Astrocyte (in vitro differentiated cells and primary cell): Measurements from ENCODE around the gene GTF2H3. TPM values are rescaled to one million over a fixed set of nuclear protein-coding genes. Genes with fewer than 3 reads are reported as not detected.

ENCODE experiments used
- DNase-seq: peaks from one replicate; pipeline ENCODE4 v3.0.0-alpha.2; 2010; ENCODE audit warnings: low read depth
- FAIRE-seq: peaks from 2 replicates; lab custom pipeline; 2011; peaks lifted over from hg19 to GRCh38; lab: Jason Lieb, UNC
- H2AFZ ChIP-seq: 2 replicates; pipeline ENCODE4 v1.6.0; 2012; ENCODE audit warnings: low read depth, low read length, inconsistent platforms
- H3K27ac ChIP-seq: 2 replicates; pipeline ENCODE4 v1.5.1; 2011; ENCODE audit warnings: low read depth, low read length, inconsistent platforms
- H3K27me3 ChIP-seq: 2 replicates; pipeline ENCODE4 v1.6.0; 2011; ENCODE audit warnings: low read length, inconsistent platforms; ENCODE audit not compliant: insufficient read depth
- H3K36me3 ChIP-seq: 2 replicates; pipeline ENCODE4 v1.5.1; 2011; ENCODE audit warnings: low read length, inconsistent platforms; ENCODE audit not compliant: insufficient read depth
- H3K4me1 ChIP-seq: 2 replicates; pipeline ENCODE4 v1.5.1; 2011; ENCODE audit warnings: low read length, inconsistent platforms; ENCODE audit not compliant: insufficient read depth
- H3K4me2 ChIP-seq: 2 replicates; pipeline ENCODE4 v1.6.0; 2012; ENCODE audit warnings: low read length, inconsistent platforms
- H3K4me3 ChIP-seq: 2 replicates; pipeline ENCODE4 v1.5.1; 2011; ENCODE audit warnings: low read depth, mild to moderate bottlenecking, low read length, inconsistent platforms; ENCODE audit not compliant: insufficient read depth
- H3K79me2 ChIP-seq: 2 replicates; pipeline ENCODE4 v1.6.0; 2012; ENCODE audit warnings: mild to moderate bottlenecking, low read length, inconsistent platforms; ENCODE audit not compliant: insufficient read depth
- H3K9ac ChIP-seq: 2 replicates; pipeline ENCODE4 v1.6.0; 2012; ENCODE audit warnings: mild to moderate bottlenecking, low read length, inconsistent platforms
- H3K9me3 ChIP-seq: 2 replicates; pipeline ENCODE4 v1.5.1; 2012; ENCODE audit warnings: low read depth, mild to moderate bottlenecking, low read length, inconsistent platforms; ENCODE audit not compliant: insufficient read depth
- H4K20me1 ChIP-seq: 2 replicates; pipeline ENCODE4 v1.6.0; 2012; ENCODE audit warnings: low read length, inconsistent platforms; ENCODE audit not compliant: insufficient read depth
- H3K27ac Mint-ChIP-seq: one replicate; pipeline ENCODE4 v1.8.0; 2021; ENCODE audit warnings: mild to moderate bottlenecking, mixed read lengths; ENCODE audit not compliant: unreplicated experiment
- H3K27me3 Mint-ChIP-seq: one replicate; pipeline ENCODE4 v1.8.0; 2021; ENCODE audit warnings: low read depth, mixed read lengths; ENCODE audit not compliant: unreplicated experiment
- H3K36me3 Mint-ChIP-seq: one replicate; pipeline ENCODE4 v1.8.0; 2021; ENCODE audit warnings: low read depth, mixed read lengths; ENCODE audit not compliant: unreplicated experiment
- H3K4me1 Mint-ChIP-seq: one replicate; pipeline ENCODE4 v1.8.0; 2021; ENCODE audit warnings: low read depth, mixed read lengths; ENCODE audit not compliant: unreplicated experiment
- H3K4me3 Mint-ChIP-seq: one replicate; pipeline ENCODE4 v1.8.0; 2021; ENCODE audit warnings: mild to moderate bottlenecking, moderate library complexity, mixed read lengths; ENCODE audit not compliant: unreplicated experiment
- H3K9me3 Mint-ChIP-seq: one replicate; pipeline ENCODE4 v1.8.0; 2021; ENCODE audit warnings: mild to moderate bottlenecking, mixed read lengths; ENCODE audit not compliant: unreplicated experiment
- EZH2 ChIP-seq: IDR thresholded peaks from 2 replicates; pipeline ENCODE4 v1.6.1; 2012; ENCODE audit warnings: mild to moderate bottlenecking, low read length, inconsistent platforms; ENCODE audit not compliant: insufficient read depth
- total RNA-seq: library from RNA; stranded (reverse); gene quantifications from 2 replicates; pipeline ENCODE4 v1.2.1, GENCODE V29; 2021
- TF ChIP-seq, protein P1 (sequence below): IDR thresholded peaks from 2 replicates; pipeline ENCODE4 v1.5.1; 2011; ENCODE audit warnings: low read depth, mild to moderate bottlenecking, inconsistent platforms, low read length, moderate library complexity; ENCODE audit not compliant: insufficient read depth

The GTF2H3 gene
- total RNA-seq, 1 donor from 2014 or later, result 41.2 TPM

DNA sequence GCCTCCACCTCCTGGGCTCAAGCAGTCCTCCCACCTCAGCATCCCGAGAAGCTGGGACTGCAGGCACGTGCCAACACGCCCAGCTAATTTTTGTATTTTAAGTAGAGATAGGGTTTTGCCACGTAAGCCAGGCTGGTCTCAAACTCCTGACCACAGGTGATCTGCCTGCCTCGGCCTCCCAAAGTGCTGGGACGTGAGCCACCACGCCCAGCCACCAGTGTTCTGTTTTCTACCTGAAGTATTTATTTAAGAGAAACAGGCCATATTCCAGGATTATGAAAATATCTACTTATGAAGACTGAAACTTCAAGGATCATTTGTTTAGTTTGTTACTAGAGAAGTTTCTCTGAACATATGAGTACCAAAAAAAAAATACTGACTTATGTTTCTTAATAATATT lies 10.3 kb downstream of the GTF2H3 start:
- no peak overlapping the region for H3K27ac ChIP-seq
- no peaks in the 10 kb centered on the region for H3K27me3 ChIP-seq
- H3K4me1 ChIP-seq, result no peaks in the 10 kb centered on the region
- H3K9ac ChIP-seq, result no peak overlapping the region
- Mint-ChIP-seq H3K27me3 (no peaks in the 10 kb centered on the region), H3K27ac (no peak overlapping the region), H3K4me1 (no peaks in the 10 kb centered on the region), H3K4me3 (no peak overlapping the region), H3K36me3 (no peaks in the 10 kb centered on the region), H3K9me3 (no peaks in the 10 kb centered on the region)
- H3K36me3 ChIP-seq, result peaks cover 18% of the 10 kb centered on the region
- H2AFZ ChIP-seq, result no peak overlapping the region
- DNase-seq (no peak), FAIRE-seq (no peak)
- no peaks in the 10 kb centered on the region for H3K9me3 ChIP-seq
- no peaks in the 10 kb centered on the region for H4K20me1 ChIP-seq
- no peak for TF ChIP-seq EZH2
- TF ChIP-seq, protein P1, sequence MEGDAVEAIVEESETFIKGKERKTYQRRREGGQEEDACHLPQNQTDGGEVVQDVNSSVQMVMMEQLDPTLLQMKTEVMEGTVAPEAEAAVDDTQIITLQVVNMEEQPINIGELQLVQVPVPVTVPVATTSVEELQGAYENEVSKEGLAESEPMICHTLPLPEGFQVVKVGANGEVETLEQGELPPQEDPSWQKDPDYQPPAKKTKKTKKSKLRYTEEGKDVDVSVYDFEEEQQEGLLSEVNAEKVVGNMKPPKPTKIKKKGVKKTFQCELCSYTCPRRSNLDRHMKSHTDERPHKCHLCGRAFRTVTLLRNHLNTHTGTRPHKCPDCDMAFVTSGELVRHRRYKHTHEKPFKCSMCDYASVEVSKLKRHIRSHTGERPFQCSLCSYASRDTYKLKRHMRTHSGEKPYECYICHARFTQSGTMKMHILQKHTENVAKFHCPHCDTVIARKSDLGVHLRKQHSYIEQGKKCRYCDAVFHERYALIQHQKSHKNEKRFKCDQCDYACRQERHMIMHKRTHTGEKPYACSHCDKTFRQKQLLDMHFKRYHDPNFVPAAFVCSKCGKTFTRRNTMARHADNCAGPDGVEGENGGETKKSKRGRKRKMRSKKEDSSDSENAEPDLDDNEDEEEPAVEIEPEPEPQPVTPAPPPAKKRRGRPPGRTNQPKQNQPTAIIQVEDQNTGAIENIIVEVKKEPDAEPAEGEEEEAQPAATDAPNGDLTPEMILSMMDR, result no peak
- H3K79me2 ChIP-seq, result peaks cover 11% of the 10 kb centered on the region
- no peak overlapping the region for H3K4me2 ChIP-seq
- H3K4me3 ChIP-seq, result no peak overlapping the region

DNA sequence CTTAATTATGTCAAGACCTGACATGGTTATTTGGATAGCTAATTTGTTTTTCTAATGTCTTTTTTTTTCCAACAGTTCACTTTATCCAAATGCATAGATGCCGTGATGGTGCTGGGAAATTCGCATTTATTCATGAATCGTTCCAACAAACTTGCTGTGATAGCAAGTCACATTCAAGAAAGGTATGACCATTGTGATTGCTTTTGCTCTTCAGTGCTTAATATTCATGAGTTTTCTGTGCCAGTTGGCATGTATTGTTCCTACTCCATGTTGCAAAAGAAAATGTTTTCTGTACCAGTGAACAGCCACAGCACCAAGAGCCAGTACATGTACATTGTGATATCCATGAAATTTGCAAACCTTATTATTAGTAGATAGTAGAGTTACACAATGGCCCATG lies 11.8 kb downstream of the GTF2H3 start:
- no peaks in the 10 kb centered on the region for H3K9me3 ChIP-seq
- H3K27me3 ChIP-seq, result no peaks in the 10 kb centered on the region
- TF ChIP-seq, protein P1, result no peak
- TF ChIP-seq EZH2, result no peak
- no peaks in the 10 kb centered on the region for H3K4me1 ChIP-seq
- no peak overlapping the region for H2AFZ ChIP-seq
- Mint-ChIP-seq H3K36me3 (no peaks in the 10 kb centered on the region), H3K27me3 (no peaks in the 10 kb centered on the region), H3K9me3 (no peaks in the 10 kb centered on the region), H3K4me3 (no peak overlapping the region), H3K4me1 (no peaks in the 10 kb centered on the region), H3K27ac (no peak overlapping the region)
- peaks cover 22% of the 10 kb centered on the region for H3K36me3 ChIP-seq
- no peak overlapping the region for H3K9ac ChIP-seq
- H3K79me2 ChIP-seq, result peaks cover 5% of the 10 kb centered on the region
- H3K4me2 ChIP-seq, result no peak overlapping the region
- no peak for DNase-seq
- H3K4me3 ChIP-seq, result no peak overlapping the region
- no peak for FAIRE-seq
- H3K27ac ChIP-seq, result no peak overlapping the region
- peaks cover 3% of the 10 kb centered on the region for H4K20me1 ChIP-seq

DNA sequence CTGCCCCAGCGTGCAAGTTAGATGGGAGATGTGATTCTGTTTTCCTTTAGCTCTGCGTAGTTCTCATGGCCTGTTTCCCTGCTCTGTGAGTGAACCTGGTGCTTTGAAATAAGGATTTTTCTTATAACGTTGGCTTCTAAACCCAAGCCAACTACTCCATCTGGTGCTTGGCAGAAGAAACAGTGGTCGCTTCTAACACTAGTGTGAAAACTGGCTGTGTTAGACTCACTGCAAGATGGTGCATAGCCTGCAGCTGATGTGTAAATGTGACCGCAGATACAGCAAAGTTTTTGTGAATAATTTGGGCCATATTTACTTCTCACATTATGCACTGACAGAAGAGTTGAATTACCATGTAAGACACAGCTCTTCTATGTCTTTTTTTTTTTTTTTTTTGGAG lies 12.2 kb downstream of the GTF2H3 start:
- Mint-ChIP-seq H3K36me3 (no peaks in the 10 kb centered on the region), H3K4me3 (no peak overlapping the region), H3K4me1 (no peaks in the 10 kb centered on the region), H3K9me3 (no peaks in the 10 kb centered on the region), H3K27me3 (no peaks in the 10 kb centered on the region), H3K27ac (no peak overlapping the region)
- Histone ChIP-seq H4K20me1 (peaks cover 3% of the 10 kb centered on the region), H3K9ac (no peak overlapping the region), H3K27me3 (no peaks in the 10 kb centered on the region), H3K36me3 (peaks cover 22% of the 10 kb centered on the region), H2AFZ (no peak overlapping the region), H3K9me3 (no peaks in the 10 kb centered on the region), H3K4me1 (no peaks in the 10 kb centered on the region), H3K4me3 (no peak overlapping the region), H3K4me2 (no peak overlapping the region), H3K27ac (no peak overlapping the region), H3K79me2 (peaks cover 5% of the 10 kb centered on the region)
- DNase-seq (no peak), FAIRE-seq (no peak)
- TF ChIP-seq, protein P1, result no peak
- no peak for TF ChIP-seq EZH2
